OCI-LY1 (cell line): ENCODE data around the gene ERCC8.

Experiments
- CTCF ChIP-seq: fragments of 200-600 bp; sonication (generic), shearing (Covaris generic); IDR thresholded peaks from 2 replicates; pipeline ENCODE4 v1.5.1; 2017; ENCODE audit warnings: mild to moderate bottlenecking, antibody characterized with exemption, low read length, moderate library complexity, mixed read lengths
- EZH2 ChIP-seq: fragments of 200-600 bp; sonication (generic), shearing (Covaris generic); IDR thresholded peaks from 2 replicates; pipeline ENCODE4 v1.8.0; 2017; ENCODE audit warnings: borderline replicate concordance, mixed run types, mild to moderate bottlenecking, antibody characterized with exemption, low read length, moderate library complexity, mixed read lengths

- TF ChIP-seq CTCF (no peak), EZH2 (no peak)
Measured at GRCh38 chr5:60943624-60944023, 1.2 kb downstream of the ERCC8 start.
